Activated CD8-positive, alpha-beta T cell treated with anti-CD3 and anti-CD28 coated beads for 36 hours (primary cell): Measurements from ENCODE around the gene ECE2. TPM values are rescaled to one million over a fixed set of nuclear protein-coding genes. Genes with fewer than 3 reads are reported as not detected.

Experiments
- ATAC-seq: fragments of 200-7000 bp; cut with Tn5 transposase; one replicate; pipeline ENCODE4 v1.10.0; 2021; ENCODE audit warnings: mild to moderate bottlenecking, moderate library complexity
- CTCF ChIA-PET: fragments of 350-600 bp; sonication (Branson Sonifier 250); formaldehyde crosslinking; loops from one replicate; lab custom pipeline; 2021; ENCODE audit warnings: antibody characterized with exemption; lab: Charles Lee
- POLR2A ChIA-PET: fragments of 350-600 bp; sonication (Branson Sonifier 250); formaldehyde crosslinking; loops from one replicate; lab custom pipeline; 2021; ENCODE audit warnings: antibody characterized with exemption; lab: Charles Lee
- DNase-seq: peaks from one replicate; pipeline ENCODE4 v3.0.0-alpha.2; 2020
- H3K27ac Mint-ChIP-seq: one replicate; pipeline ENCODE4 v1.8.0; 2021; ENCODE audit warnings: mild to moderate bottlenecking, mixed read lengths
- H3K27me3 Mint-ChIP-seq: one replicate; pipeline ENCODE4 v1.8.0; 2021; ENCODE audit warnings: mixed read lengths
- H3K36me3 Mint-ChIP-seq: one replicate; pipeline ENCODE4 v1.8.0; 2021; ENCODE audit warnings: low read depth, mixed read lengths
- H3K4me1 Mint-ChIP-seq: one replicate; pipeline ENCODE4 v1.8.0; 2021; ENCODE audit warnings: low read depth, mixed read lengths
- H3K4me3 Mint-ChIP-seq: one replicate; pipeline ENCODE4 v1.8.0; 2021; ENCODE audit warnings: mild to moderate bottlenecking, moderate library complexity, mixed read lengths
- H3K9me3 Mint-ChIP-seq: one replicate; pipeline ENCODE4 v1.8.0; 2021; ENCODE audit warnings: mixed read lengths
- intact Hi-C: fragments of 100-400 bp; cut with micrococcal nuclease; formaldehyde crosslinking; loops from one replicate; pipeline ENCODE4 v1.10.0; 2022
- total RNA-seq, 2 experiments: library from RNA; stranded (reverse); gene quantifications; one replicate each; pipeline ENCODE4 v1.2.3, GENCODE V29; 2021
- TF ChIP-seq, protein P1 (sequence below): fragments of 200-600 bp; IDR thresholded peaks from one replicate; pipeline ENCODE4 v1.8.0; 2022; ENCODE audit warnings: antibody characterized with exemption, mild to moderate bottlenecking

ECE2 gene
- total RNA-seq, 2 experiments from 2014 or later: not detected

- CTCF ChIA-PET: interaction anchor here (1.3 kb wide), 1 partner anchor 206 kb away, joined by 3 read pairs; no protein-coding TSS in a partner anchor
These were observed 59.5 kb downstream of the ECE2 start for GRCh38 chr3:184335291-184335660.

DNA sequence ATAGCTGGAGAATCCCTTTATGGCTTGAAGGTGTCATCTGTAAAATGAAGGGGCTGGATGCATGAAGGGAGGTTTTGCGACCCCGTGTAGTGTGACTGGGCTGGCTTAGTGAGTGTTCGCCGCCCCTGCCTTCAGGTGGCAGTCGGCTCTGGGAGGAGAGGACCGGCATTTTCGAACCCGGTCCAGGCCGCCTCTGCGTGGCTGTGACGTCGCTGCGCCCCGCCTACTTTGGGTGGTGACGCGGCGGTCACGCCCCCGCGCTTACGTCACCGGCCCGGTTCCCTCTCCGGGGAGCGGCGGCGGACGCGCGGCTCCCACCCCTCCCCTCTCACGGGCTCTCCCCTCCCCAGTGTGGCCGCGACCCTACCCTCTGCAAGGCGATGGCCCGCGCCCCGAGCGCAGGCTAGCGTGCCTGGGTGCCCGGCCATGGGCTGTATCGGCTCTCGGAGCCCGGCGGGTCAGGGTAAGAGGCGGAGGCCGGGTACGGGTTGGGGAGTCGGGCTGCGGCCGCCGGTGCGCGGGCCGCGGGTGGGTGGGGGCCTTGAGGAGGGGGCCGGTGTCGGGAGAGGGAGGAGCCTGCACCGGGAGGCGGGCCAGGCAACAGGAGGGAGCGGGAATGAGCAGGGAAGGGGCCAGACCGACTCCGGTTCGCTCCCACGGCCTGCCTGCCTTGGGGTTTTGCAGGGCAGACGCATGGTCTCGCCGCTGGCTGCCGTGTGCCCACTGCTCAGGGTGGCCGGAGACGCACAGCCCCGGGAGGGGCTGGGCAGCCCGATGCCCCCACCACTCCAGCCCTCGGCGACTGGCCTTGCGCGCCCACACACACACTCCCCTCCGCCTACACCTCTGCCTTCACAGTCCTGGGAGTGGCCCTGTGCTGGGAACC, 60.1 kb downstream of the ECE2 start:
- DNase-seq (peak; percentile 87), ATAC-seq (peak; percentile 45)
- H3K27ac Mint-ChIP-seq: peak overlapping the region; percentile 89
- CTCF ChIA-PET: interaction anchor here (1.3 to 2.8 kb wide), 2 partner anchors 18 to 205 kb away, joined by 3 to 25 read pairs; no protein-coding TSS in a partner anchor
- peak overlapping the region; percentile 82 for H3K4me3 Mint-ChIP-seq
- H3K27me3 Mint-ChIP-seq: no peaks in the 10 kb centered on the region
- peaks cover 66% of the 10 kb centered on the region for H3K4me1 Mint-ChIP-seq
- no peaks in the 10 kb centered on the region for H3K9me3 Mint-ChIP-seq
- intact Hi-C loops: loop anchor here (2.0 kb wide), 1 partner anchor 19 kb away; no protein-coding TSS in a partner anchor
- H3K36me3 Mint-ChIP-seq: peaks cover 41% of the 10 kb centered on the region
- POLR2A ChIA-PET: interaction anchor here (0.8 to 3.8 kb wide), 17 partner anchors 10 to 32 kb away, joined by 3 to 22 read pairs (median 5); partner anchors contain the start of genes CLCN2, EIF4G1 and POLR2H
- TF ChIP-seq, protein P1, sequence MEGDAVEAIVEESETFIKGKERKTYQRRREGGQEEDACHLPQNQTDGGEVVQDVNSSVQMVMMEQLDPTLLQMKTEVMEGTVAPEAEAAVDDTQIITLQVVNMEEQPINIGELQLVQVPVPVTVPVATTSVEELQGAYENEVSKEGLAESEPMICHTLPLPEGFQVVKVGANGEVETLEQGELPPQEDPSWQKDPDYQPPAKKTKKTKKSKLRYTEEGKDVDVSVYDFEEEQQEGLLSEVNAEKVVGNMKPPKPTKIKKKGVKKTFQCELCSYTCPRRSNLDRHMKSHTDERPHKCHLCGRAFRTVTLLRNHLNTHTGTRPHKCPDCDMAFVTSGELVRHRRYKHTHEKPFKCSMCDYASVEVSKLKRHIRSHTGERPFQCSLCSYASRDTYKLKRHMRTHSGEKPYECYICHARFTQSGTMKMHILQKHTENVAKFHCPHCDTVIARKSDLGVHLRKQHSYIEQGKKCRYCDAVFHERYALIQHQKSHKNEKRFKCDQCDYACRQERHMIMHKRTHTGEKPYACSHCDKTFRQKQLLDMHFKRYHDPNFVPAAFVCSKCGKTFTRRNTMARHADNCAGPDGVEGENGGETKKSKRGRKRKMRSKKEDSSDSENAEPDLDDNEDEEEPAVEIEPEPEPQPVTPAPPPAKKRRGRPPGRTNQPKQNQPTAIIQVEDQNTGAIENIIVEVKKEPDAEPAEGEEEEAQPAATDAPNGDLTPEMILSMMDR: no peak

More at GRCh38 chr3:184335291-184335660, 59.5 kb downstream of the ECE2 start:
- peak overlapping the region; percentile 89 for H3K27ac Mint-ChIP-seq
- POLR2A ChIA-PET: interaction anchor here (0.8 to 1.4 kb wide), 11 partner anchors 9 to 32 kb away, joined by 3 to 8 read pairs (median 4); partner anchors contain the start of genes CLCN2 and POLR2H
- H3K36me3 Mint-ChIP-seq: peaks cover 45% of the 10 kb centered on the region
- ATAC-seq: no peak
- H3K4me3 Mint-ChIP-seq: peak overlapping the region; percentile 82
- intact Hi-C loops: loop anchor here (2.0 kb wide), 1 partner anchor 18 kb away; no protein-coding TSS in a partner anchor
- TF ChIP-seq, protein P1: no peak
- no peaks in the 10 kb centered on the region for H3K9me3 Mint-ChIP-seq
- no peaks in the 10 kb centered on the region for H3K27me3 Mint-ChIP-seq
- H3K4me1 Mint-ChIP-seq: peaks cover 66% of the 10 kb centered on the region
- no peak for DNase-seq

DNA sequence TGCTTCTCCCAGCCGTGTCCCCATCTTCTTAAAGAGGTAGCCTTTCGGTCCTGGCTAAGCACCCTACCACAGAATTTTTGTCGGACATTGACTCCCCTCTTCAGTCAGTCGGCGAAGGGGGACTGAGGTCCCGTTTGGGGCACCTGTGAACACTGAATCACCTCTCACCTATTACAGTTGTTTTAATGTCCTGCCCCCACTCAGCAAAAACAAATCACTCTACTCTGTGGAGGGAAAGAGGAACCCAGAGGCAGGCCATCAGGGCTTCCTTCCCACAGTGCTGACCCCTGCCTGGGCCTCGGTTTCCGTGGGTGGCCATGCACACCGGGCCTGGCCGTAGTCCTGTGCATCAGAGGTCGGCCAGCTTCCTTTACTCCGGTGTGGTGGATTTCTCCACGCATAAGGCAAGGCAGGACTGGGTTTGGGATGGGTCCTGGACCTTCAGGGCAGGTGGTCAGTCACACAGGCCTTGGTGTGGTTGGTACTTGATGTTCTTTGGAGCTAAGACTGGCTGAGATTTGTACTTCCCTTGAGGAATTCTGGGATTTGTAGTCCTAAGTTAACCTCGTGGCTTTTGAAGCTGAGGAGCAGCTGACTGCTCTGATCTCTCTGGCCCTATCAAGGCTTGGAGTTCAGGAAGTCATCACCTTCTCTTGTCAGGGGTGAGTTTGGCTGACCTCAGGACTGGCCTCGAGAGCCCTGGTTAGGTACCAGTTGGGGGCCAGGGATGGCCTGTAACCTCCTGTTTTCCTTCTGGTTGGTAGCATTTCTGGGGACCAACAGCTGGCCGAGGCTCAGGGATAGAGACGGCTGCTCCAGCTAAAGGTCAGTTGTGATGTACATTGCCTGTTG, 61.0 kb downstream of the ECE2 start:
- ChIA-PET CTCF (interaction anchor here (2.8 kb wide), 1 partner anchor 18 kb away, joined by 25 read pairs; no protein-coding TSS in a partner anchor), POLR2A (interaction anchor here (0.6 to 3.8 kb wide), 10 partner anchors 9 to 77 kb away, joined by 3 to 22 read pairs (median 4); partner anchors contain the start of gene EIF4G1)
- H3K36me3 Mint-ChIP-seq: peaks cover 33% of the 10 kb centered on the region
- H3K4me3 Mint-ChIP-seq: peak overlapping the region; percentile 82
- DNase-seq (peak; percentile 26), ATAC-seq (peak; percentile 6)
- H3K9me3 Mint-ChIP-seq: no peaks in the 10 kb centered on the region
- no peaks in the 10 kb centered on the region for H3K27me3 Mint-ChIP-seq
- TF ChIP-seq, protein P1: no peak
- peak overlapping the region; percentile 83 for H3K27ac Mint-ChIP-seq
- intact Hi-C loops: no loop called here
- H3K4me1 Mint-ChIP-seq: peaks cover 57% of the 10 kb centered on the region

DNA sequence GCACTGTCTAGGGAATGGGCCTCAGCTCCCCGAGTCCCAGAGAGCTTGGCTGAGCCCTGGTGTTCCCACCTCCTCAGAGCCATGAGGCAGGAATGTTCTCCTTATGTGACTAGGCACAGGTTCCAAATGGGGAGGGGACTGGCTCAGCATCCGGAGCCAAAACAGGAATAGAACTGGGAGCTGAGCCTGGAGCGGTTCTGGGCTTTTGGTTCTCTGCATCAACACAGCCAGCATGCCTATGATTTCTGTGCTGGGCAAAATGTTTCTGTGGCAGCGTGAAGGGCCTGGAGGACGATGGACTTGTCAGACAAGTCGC, 61.5 kb downstream of the ECE2 start, which contains the start of gene FAM131A:
Gene FAM131A, plus strand, starts transcription at position 202 of the 316 bp plus-strand sequence. Its CDS starts 31 bp downstream, at position 233.
- DNase-seq (no peak), ATAC-seq (no peak)
- TF ChIP-seq, protein P1: no peak
- Mint-ChIP-seq H3K36me3 (peaks cover 27% of the 10 kb centered on the region), H3K4me3 (peak within 1 kb of the TSS; percentile 82), H3K9me3 (no peaks in the 10 kb centered on the region), H3K27me3 (no peaks in the 10 kb centered on the region), H3K4me1 (peaks cover 52% of the 10 kb centered on the region), H3K27ac (peak within 1 kb of the TSS; percentile 83)
- intact Hi-C loops: no loop called here
- CTCF ChIA-PET: interaction anchor here (2.8 kb wide), 1 partner anchor 17 kb away, joined by 25 read pairs; no protein-coding TSS in a partner anchor
- POLR2A ChIA-PET: interaction anchor here (0.6 to 3.8 kb wide), 9 partner anchors 9 to 77 kb away, joined by 3 to 22 read pairs (median 5); partner anchors contain the start of gene EIF4G1
